ENCODE data around the gene HEG1. TPM values are rescaled to one million over a fixed set of nuclear protein-coding genes. Genes with fewer than 3 reads are reported as not detected.

Gene HEG1
- total RNA-seq, 1 donor from 2014 or later = 153 TPM

DNA sequence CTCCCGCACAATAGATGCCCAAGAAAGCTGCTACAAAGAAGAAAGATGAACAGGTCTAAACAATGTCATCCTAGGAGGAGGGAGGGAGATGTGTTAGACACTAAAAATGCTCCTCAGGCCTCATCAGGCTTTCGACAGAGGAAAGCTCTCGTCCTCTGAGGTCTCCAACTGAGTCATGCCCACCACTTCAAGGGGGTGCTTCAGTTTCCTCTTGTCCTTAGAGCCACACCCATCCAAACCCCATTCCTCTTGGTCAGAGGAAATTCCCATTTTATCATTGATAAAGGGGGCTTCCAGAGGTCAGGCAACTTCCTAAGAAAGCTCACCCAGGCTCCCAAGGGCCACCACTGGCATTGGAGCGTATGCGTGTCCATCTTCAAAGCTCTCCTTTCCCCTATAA is 50.1 kb downstream of the HEG1 start:
- no peak for DNase-seq (ENCODE audit: low spot score in 2 of 2)
- Histone ChIP-seq H3K9me3 (no peaks in the 10 kb centered on the region), H3K36me3 (peaks cover 91 to 92% of the 10 kb centered on the region in 2 donors), H3K27me3 (no peaks in the 10 kb centered on the region), H3K4me3 (no peak overlapping the region), H3K27ac (no peak overlapping the region), H3K4me1 (no peaks in the 10 kb centered on the region)
- TF ChIP-seq, protein P1, sequence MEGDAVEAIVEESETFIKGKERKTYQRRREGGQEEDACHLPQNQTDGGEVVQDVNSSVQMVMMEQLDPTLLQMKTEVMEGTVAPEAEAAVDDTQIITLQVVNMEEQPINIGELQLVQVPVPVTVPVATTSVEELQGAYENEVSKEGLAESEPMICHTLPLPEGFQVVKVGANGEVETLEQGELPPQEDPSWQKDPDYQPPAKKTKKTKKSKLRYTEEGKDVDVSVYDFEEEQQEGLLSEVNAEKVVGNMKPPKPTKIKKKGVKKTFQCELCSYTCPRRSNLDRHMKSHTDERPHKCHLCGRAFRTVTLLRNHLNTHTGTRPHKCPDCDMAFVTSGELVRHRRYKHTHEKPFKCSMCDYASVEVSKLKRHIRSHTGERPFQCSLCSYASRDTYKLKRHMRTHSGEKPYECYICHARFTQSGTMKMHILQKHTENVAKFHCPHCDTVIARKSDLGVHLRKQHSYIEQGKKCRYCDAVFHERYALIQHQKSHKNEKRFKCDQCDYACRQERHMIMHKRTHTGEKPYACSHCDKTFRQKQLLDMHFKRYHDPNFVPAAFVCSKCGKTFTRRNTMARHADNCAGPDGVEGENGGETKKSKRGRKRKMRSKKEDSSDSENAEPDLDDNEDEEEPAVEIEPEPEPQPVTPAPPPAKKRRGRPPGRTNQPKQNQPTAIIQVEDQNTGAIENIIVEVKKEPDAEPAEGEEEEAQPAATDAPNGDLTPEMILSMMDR (IDR thresholded peaks at IDR 0.05) = no peak
- intact Hi-C loops (cut with DNase I) = no loop called here

DNA sequence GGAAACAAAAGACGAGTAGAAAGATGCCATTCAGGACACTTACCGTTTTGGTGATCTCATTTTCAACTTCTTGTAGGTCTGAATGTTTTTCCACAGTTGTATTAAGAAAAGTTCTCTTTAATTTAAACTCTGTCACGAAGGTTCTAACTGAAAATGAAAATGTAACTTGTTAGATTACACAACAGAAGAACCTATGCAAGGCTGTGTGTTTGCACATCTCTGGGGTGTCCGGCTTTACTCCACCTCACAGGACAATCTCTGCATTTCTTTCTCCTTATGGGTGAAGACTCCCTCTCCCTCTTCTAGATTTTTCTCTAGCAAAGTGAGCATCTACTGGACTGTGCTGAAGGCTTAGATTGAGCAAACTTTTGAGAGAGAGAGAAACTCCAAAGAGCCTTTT is 50.6 kb downstream of the HEG1 start:
- Histone ChIP-seq H3K27ac (no peak overlapping the region), H3K27me3 (no peaks in the 10 kb centered on the region), H3K4me3 (no peak overlapping the region), H3K9me3 (no peaks in the 10 kb centered on the region), H3K4me1 (no peaks in the 10 kb centered on the region), H3K36me3 (peaks cover 89 to 92% of the 10 kb centered on the region in 2 donors)
- TF ChIP-seq, protein P1 (IDR thresholded peaks at IDR 0.05) = no peak
- DNase-seq (ENCODE audit: low spot score in 2 of 2) = no peak
- intact Hi-C loops (cut with DNase I) = no loop called here

DNA sequence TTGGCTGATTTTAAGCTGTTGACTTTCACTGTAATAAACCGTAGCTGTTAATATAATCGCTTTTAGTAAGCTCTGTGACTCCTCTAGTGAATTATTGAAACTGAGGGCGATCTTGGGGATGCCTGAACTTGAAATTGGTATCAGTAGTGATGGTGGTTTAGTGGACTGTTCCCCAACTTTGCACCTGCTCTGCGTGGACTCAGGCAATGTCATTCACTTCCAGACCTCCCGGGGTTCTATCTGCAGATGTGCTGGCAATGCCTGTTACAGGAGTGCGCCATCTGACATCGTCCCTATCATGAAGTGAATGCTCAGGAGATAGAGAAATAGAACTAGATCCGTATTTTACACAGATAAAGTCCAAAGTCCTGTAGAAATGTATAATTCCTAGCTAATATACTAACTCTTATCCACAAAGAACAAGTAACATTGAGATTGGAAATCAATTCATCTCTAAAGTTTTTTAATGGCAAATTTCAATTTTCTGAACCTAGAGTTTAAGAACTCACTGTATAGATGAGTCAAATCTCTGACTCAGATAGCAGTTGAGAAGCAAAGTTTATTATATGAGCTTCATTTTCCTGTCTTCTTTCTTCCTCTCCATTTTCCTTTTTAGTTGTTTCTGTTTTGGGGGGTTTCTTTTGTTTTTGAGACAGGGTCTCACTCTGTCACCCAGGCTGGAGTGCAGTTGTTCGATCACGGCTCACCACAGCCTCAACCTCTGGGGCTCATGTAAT is 51.8 kb downstream of the HEG1 start:
- H3K27ac ChIP-seq = no peak overlapping the region
- peaks cover 89 to 94% of the 10 kb centered on the region in 2 donors for H3K36me3 ChIP-seq
- intact Hi-C loops (cut with DNase I) = no loop called here

DNA sequence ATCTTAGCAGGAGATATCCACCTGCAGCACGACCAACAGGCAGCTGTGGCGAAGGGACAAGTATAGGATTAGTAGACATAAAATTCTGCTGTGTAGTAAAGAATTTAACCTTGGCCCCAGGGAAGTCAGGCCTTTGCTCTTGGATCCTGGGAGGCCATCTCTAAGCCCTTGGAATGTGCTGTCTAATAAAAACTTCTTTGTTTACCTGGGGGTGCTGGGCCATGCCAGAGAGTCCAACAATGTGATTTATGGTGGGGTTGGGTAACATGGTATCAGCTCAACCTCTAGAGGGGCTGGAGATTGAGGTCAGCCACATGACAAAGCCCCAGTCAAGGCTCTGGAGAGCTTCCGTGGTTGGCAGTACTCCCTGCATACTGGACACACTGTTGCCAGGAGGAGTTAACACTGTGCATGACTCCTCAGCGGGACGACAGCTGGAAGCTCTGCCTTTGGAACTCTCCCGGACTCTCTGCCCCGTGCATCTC is 52.4 kb downstream of the HEG1 start:
- no peak overlapping the region for H3K4me3 ChIP-seq
- intact Hi-C loops (cut with DNase I) = no loop called here
- TF ChIP-seq, protein P1 (IDR thresholded peaks at IDR 0.05) = no peak
- no peaks in the 10 kb centered on the region for H3K27me3 ChIP-seq
- no peak for DNase-seq (ENCODE audit: low spot score in 2 of 2)
- no peak overlapping the region for H3K27ac ChIP-seq
- peaks cover 83 to 94% of the 10 kb centered on the region in 2 donors for H3K36me3 ChIP-seq
- H3K9me3 ChIP-seq = no peaks in the 10 kb centered on the region
- H3K4me1 ChIP-seq = no peaks in the 10 kb centered on the region

More for the DNA sequence above, 51.8 kb downstream of the HEG1 start:
- DNase-seq (ENCODE audit: low spot score in 2 of 2) = no peak
- Histone ChIP-seq H3K4me1 (no peaks in the 10 kb centered on the region), H3K4me3 (no peak overlapping the region), H3K9me3 (no peaks in the 10 kb centered on the region), H3K27me3 (no peaks in the 10 kb centered on the region)
- TF ChIP-seq, protein P1 (IDR thresholded peaks at IDR 0.05) = no peak

DNA sequence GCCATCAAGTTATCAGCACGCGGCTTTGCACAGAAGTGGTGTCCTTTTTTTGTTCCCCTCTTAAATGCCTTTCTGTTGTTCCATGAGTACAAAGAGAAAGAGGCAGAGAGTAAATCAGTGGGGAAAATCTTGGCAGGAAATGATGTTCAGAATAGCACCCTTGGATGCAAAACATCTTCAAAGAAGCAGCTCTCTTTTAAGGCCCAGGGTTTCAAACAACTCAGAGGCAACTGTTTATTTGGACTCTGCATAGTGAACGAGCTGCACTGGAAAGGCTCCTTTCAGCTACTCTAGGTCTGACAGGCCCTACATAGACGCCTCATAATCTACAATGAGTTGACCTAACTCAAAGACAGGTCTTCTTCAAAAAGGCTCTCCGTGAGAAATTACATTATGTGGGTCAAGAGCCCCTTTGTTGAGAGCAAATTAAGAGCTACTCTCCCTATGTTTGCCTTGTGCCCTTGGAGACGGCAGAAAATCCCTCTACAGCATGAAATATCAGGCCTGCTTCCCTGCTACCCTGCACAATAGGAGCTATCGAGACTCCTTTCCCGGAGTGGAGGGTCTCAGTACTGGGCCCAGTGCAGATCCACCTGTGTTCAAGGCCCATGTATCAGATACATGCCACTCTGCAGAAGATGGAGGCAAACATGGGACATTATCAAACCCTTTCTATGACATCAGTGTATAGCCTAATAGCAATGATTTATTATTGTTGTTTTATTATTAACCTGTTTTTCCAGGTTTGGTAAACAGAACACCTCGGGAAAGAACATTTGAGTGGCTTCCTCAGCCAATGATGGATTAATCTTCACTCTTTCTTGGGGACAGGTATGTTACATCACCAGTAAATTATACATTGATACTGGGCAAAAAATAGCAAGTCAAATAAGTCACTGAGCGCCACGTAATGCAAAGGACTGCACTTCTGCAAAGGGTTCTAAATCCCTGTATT is 53.1 kb downstream of the HEG1 start:
- intact Hi-C loops (cut with DNase I) = no loop called here
- no peaks in the 10 kb centered on the region for H3K27me3 ChIP-seq
- H3K9me3 ChIP-seq = no peaks in the 10 kb centered on the region
- no peak overlapping the region for H3K27ac ChIP-seq
- TF ChIP-seq, protein P1 (IDR thresholded peaks at IDR 0.05) = no peak
- peaks cover 76 to 96% of the 10 kb centered on the region in 2 donors for H3K36me3 ChIP-seq
- H3K4me1 ChIP-seq = no peaks in the 10 kb centered on the region
- H3K4me3 ChIP-seq = no peak overlapping the region
- DNase-seq (ENCODE audit: low spot score in 2 of 2) = no peak

All from ascending aorta (tissue), 2 donors.